Esophagus (tissue), 2 donors: ENCODE measurements around the gene OR13F1. TPM values are rescaled to one million over a fixed set of nuclear protein-coding genes. Genes with fewer than 3 reads are reported as not detected.
"Not testable (repeated sequence)": the region's sequence is repeated elsewhere in the genome, so short reads cannot be mapped to it uniquely, and the experiment has no call there.

Experiments
- H3K27ac ChIP-seq, 2 donors: one replicate each; pipeline ENCODE4 v1.5.1; 2013; ENCODE audit warnings: low read depth in 2 of 2, mild to moderate bottlenecking in 2 of 2, inconsistent platforms in 1 of 2, low read length in 1 of 2, moderate library complexity in 1 of 2
- H3K27me3 ChIP-seq, 2 donors: one replicate each; pipeline ENCODE4 v1.6.1; 2013; ENCODE audit warnings: low read length in 2 of 2, control low read depth in 1 of 2, mild to moderate bottlenecking in 1 of 2; ENCODE audit not compliant: insufficient read depth in 2 of 2, control insufficient read depth in 1 of 2
- H3K36me3 ChIP-seq, 2 donors: one replicate each; pipeline ENCODE4 v1.6.1; 2013; ENCODE audit warnings: low read length in 1 of 2; ENCODE audit not compliant: control insufficient read depth in 2 of 2, insufficient read depth in 2 of 2
- H3K4me1 ChIP-seq, 2 donors: one replicate each; pipeline ENCODE4 v1.6.1; 2013; ENCODE audit warnings: low read length in 1 of 2; ENCODE audit not compliant: control insufficient read depth in 2 of 2, insufficient read depth in 2 of 2
- H3K4me3 ChIP-seq, 2 donors: one replicate each; pipeline ENCODE4 v1.5.1; 2013; ENCODE audit warnings: low read length in 2 of 2, mild to moderate bottlenecking in 2 of 2, low read depth in 1 of 2, moderate library complexity in 1 of 2
- H3K9me3 ChIP-seq, 2 donors: one replicate each; pipeline ENCODE4 v1.6.1; 2013; ENCODE audit warnings: mild to moderate bottlenecking in 2 of 2, low read depth in 1 of 2, low read length in 1 of 2, moderate library complexity in 1 of 2; ENCODE audit not compliant: control insufficient read depth in 2 of 2, insufficient read depth in 1 of 2
- WGBS, 2 donors: extraction: QIAGEN DNeasy Blood & Tissue Kit; methylation state at CpG; one replicate each; pipeline ENCODE4 v1.1.7; 2013; 5-methylcytosine and 5-hydroxymethylcytosine counted together
- polyA plus RNA-seq, 2 donors: library from polyadenylated mRNA; stranded (reverse); fragments of 200-250 nt; gene quantifications; one replicate each; pipeline ENCODE4 v1.2.3, GENCODE V29; 2013
- donor health status: healthy with polysubstance abuse.
- donor health status: Bipolar disorder and iron deficiency.

The OR13F1 gene
- polyA plus RNA-seq, 2 donors, result not detected

DNA sequence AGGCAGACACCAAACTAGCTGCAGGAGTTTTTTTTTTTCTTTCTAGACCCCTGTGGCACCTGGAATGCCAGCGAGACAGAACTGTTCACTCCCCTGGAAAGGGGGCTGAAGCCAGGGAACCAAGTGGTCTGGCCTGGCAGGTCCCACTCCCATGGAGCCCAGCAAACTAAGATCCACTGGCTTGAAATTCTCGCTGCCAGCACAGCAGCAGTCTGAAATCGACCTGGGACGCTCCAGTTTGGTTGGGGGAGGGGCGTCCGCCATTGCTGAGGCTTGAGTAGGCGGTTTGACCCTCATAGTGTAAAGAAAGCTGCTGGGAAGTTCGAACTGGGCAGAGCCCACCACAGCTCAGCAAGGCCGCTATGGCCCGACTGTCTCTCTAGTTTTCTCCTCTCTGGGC, 16.2 kb downstream of the OR13F1 start:
- H3K27ac ChIP-seq, H3K9me3 ChIP-seq, H3K36me3 ChIP-seq, H3K27me3 ChIP-seq, H3K4me3 ChIP-seq, H3K4me1 ChIP-seq: not testable (repeated sequence)
- WGBS, 2 donors, result 75 to 82% methylated on average over 10 of the region's 10 CpGs

DNA sequence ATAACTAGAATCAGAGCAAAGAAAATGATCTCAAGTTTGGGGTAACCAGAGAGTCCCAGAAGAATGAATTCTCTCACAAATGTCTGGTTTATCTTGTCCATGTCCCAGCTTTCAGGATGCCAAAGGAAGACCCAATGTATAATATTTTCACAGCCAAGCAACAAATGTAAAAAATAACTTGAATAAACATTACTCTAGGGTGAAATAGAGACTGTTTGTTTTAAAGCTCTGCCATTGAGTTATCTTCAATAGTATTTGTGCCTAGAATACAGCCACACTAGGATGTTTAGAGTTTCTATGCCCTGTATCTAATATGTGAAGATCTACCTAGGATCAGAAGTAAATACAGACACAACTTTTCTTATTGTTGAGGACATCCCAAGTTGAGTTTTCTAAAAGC, 23.0 kb downstream of the OR13F1 start, which contains the start of gene OR13C4:
TSS of gene OR13C4 (minus strand) at position 101 of the 400 bp plus-strand sequence. CDS start at position 101, 0 bp downstream.
- Histone ChIP-seq H3K4me3 (no peak within 1 kb of the TSS), H3K27me3 (no peaks in the 10 kb centered on the region)

DNA sequence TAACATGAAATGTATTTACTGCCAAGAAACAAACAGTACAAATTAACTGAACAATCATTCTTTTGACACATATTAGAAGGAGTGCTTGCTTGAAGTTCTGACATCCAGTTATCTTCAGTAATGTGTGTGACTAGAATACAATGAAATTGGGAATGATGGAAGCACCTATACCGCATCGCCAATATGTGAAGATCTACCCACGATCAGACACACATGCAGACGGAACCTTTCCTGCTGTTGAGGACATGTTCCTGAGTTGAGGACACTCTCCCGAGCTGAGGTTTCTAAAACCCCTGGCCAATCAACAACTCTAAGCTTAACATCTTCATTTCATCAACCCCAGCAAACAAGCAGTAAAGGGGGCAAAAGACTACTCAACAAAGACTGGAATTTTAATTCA, 32.7 kb downstream of the OR13F1 start, which contains the start of gene OR13C3:
TSS of gene OR13C3 (minus strand) at position 101 of the 400 bp plus-strand sequence. CDS start 133 bp downstream, outside the sequence.
- Histone ChIP-seq H3K4me1 (no peaks in the 10 kb centered on the region), H3K4me3 (no peak within 1 kb of the TSS), H3K27me3 (no peaks in the 10 kb centered on the region), H3K27ac (no peak within 1 kb of the TSS), H3K9me3 (no peaks in the 10 kb centered on the region), H3K36me3 (no peaks in the 10 kb centered on the region)
- 91 to 93% methylated on average over 5 of the region's 5 CpGs for WGBS, 2 donors

More for the DNA sequence above, 23.0 kb downstream of the OR13F1 start, which contains the start of gene OR13C4:
- no peaks in the 10 kb centered on the region for H3K4me1 ChIP-seq
- no peaks in the 10 kb centered on the region for H3K9me3 ChIP-seq
- H3K27ac ChIP-seq, result no peak within 1 kb of the TSS
- no peaks in the 10 kb centered on the region for H3K36me3 ChIP-seq

DNA sequence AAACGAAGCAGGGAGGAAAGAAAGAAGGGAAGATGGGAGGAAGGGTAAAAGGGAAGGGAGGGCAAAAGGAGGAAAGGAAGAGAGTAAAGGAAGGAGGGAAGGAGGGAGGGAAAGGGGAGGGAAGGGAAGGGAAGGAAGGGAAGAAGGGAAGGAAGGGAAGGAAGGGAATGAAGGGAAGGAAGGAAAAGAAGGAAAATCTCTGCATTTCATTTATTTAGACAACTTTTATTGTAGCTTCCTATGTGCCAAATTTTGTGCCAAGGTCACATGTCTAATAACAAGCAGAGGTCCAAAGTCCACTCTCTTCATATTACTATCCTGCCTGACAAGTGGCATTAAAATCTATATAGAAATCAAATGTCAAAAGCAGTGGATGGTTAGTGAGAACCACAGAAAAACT, 35.2 kb downstream of the OR13F1 start:
- Histone ChIP-seq H3K36me3 (no peaks in the 10 kb centered on the region), H3K4me1 (no peaks in the 10 kb centered on the region), H3K4me3 (no peak overlapping the region), H3K27ac (no peak overlapping the region), H3K9me3 (no peaks in the 10 kb centered on the region), H3K27me3 (no peaks in the 10 kb centered on the region)
- WGBS, 2 donors, result 37 to 45% methylated on average over 1 of the region's 1 CpG

DNA sequence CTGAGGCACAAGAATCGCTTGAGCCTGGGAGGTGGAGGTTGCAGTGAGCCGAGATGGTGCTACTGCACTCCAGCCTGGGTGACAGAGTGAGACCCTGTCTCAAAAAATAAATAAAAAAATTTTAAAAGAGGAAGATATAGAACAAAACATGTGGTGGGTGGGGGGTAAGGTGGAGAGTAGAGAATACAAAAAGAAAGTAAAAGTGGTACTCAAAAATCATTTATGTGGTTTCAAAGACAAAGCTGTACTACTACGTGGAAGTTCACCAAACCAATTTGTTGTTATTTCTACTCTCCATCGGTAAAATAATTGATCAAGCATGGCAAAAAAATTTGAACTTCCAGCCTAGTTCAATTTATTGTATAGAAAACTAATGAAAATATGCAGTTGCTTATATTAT, 40.6 kb downstream of the OR13F1 start:
- Histone ChIP-seq H3K9me3 (no peaks in the 10 kb centered on the region), H3K4me1 (no peaks in the 10 kb centered on the region), H3K4me3 (no peak overlapping the region), H3K27me3 (no peaks in the 10 kb centered on the region), H3K27ac (no peak overlapping the region), H3K36me3 (no peaks in the 10 kb centered on the region)
- 81 to 86% methylated on average over 4 of the region's 4 CpGs for WGBS, 2 donors

DNA sequence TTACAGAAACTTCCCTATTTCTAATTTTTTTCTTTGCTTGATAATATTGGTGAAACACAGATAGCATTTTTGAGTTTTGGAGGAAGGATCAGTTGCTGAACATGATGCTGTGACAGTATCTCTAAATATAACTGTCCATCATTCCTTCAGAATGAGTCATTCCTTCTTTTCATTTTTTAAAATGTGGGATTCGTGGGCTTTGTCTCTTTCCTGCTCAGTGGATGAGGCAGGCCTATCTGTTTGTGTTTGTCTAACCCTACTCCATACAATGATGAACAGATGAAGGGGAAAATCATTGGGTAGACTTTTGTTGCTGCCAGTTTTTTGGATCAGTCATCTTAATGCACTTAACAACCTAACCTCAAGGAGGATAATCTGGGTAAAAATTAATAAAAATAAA, 49.2 kb downstream of the OR13F1 start:
- Histone ChIP-seq H3K27me3 (no peaks in the 10 kb centered on the region), H3K36me3 (no peaks in the 10 kb centered on the region), H3K4me1 (no peaks in the 10 kb centered on the region), H3K27ac (no peak overlapping the region), H3K9me3 (no peaks in the 10 kb centered on the region), H3K4me3 (no peak overlapping the region)
- 26 to 30% methylated on average over 1 of the region's 1 CpG for WGBS, 2 donors

Other genes starting within 250 kb of the OR13F1 start
- gene OR13C4, start 22.9 kb downstream of the OR13F1 start, polyA plus RNA-seq, result not detected
- not detected for gene OR13C3, start 32.6 kb downstream of the OR13F1 start, polyA plus RNA-seq
- gene OR13C8, start 64.9 kb downstream of the OR13F1 start, polyA plus RNA-seq, result not detected
- gene OR13C5, start 95.2 kb downstream of the OR13F1 start, polyA plus RNA-seq, result not detected
- not detected for gene OR13C2, start 101.4 kb downstream of the OR13F1 start, polyA plus RNA-seq
- gene OR13C9, start 113.9 kb downstream of the OR13F1 start, polyA plus RNA-seq, result not detected
- not detected for gene OR13D1, start 190.3 kb downstream of the OR13F1 start, polyA plus RNA-seq
- 10 to 100 TPM; 12.6 to 28.9 TPM for gene NIPSNAP3A, start 243.4 kb downstream of the OR13F1 start, polyA plus RNA-seq